ENCODE results near the gene NTHL1.

- TF ChIP-seq CTCF (IDR thresholded peaks at IDR 0.05): no peak
- no peak for TF ChIP-seq POLR2A (IDR thresholded peaks at IDR 0.05)
Observed at GRCh38 chr16:2078691-2079090, 31.1 kb upstream of the NTHL1 start.
